Epidermal melanocyte (primary cell): ENCODE data around the gene MIEN1.
"Not testable (repeated sequence)": the region's sequence is repeated elsewhere in the genome, so short reads cannot be mapped to it uniquely, and the experiment has no call there.

Experiments used
- DNase-seq: peaks from one replicate; pipeline ENCODE4 v3.0.0; 2011; ENCODE audit warnings: low spot score; ENCODE audit not compliant: insufficient read length

MIEN1 gene

GRCh38 chr17:39756380-39757079 is 26.2 kb upstream of the MIEN1 start:
- no peak for DNase-seq

GRCh38 chr17:39755554-39756379 is 25.4 kb upstream of the MIEN1 start:
- DNase-seq = no peak

GRCh38 chr17:39754958-39755553 is 24.7 kb upstream of the MIEN1 start:
- DNase-seq = no peak

GRCh38 chr17:39754161-39754957 is 24.0 kb upstream of the MIEN1 start:
- DNase-seq = peak; percentile 96

GRCh38 chr17:39753514-39754160 is 23.3 kb upstream of the MIEN1 start:
- no peak for DNase-seq

GRCh38 chr17:39752241-39752881 is 22.0 kb upstream of the MIEN1 start:
- DNase-seq = no peak

GRCh38 chr17:39751637-39752036 is 21.3 kb upstream of the MIEN1 start:
- DNase-seq = no peak

- no peak for DNase-seq
These were observed 20.7 kb upstream of the MIEN1 start for GRCh38 chr17:39751016-39751543.

- no peak for DNase-seq
These were observed 20.0 kb upstream of the MIEN1 start for GRCh38 chr17:39750131-39751015.

GRCh38 chr17:39748444-39749034 is 18.2 kb upstream of the MIEN1 start:
- DNase-seq = not testable (repeated sequence)

- DNase-seq = no peak
These were observed 17.4 kb upstream of the MIEN1 start for GRCh38 chr17:39747745-39748144.

- DNase-seq = no peak
These were observed 15.8 kb upstream of the MIEN1 start for GRCh38 chr17:39746145-39746461.

- no peak for DNase-seq
These were observed 15.2 kb upstream of the MIEN1 start for GRCh38 chr17:39745335-39746144.

GRCh38 chr17:39744836-39745215 is 14.5 kb upstream of the MIEN1 start:
- DNase-seq = no peak

- no peak for DNase-seq
These were observed 13.9 kb upstream of the MIEN1 start for GRCh38 chr17:39744075-39744835.

- DNase-seq = no peak
These were observed 12.6 kb upstream of the MIEN1 start for GRCh38 chr17:39742856-39743436.
